Duodenal mucosa (tissue), 2 donors: ENCODE data around the gene PLXNA2.

Experiments
- H3K27ac ChIP-seq: one replicate; pipeline ENCODE4 v1.7.0; 2013; ENCODE audit warnings: low read depth, low read length
- H3K27me3 ChIP-seq, 2 donors: one replicate each; pipeline ENCODE4 v1.7.0; 2013; ENCODE audit warnings: low read length in 2 of 2, control low read depth in 1 of 2; ENCODE audit not compliant: insufficient read depth in 2 of 2, control insufficient read depth in 1 of 2
- H3K36me3 ChIP-seq, 2 donors: one replicate each; pipeline ENCODE4 v1.7.0; 2013; ENCODE audit warnings: low read length in 2 of 2, control low read depth in 1 of 2; ENCODE audit not compliant: insufficient read depth in 2 of 2, control insufficient read depth in 1 of 2
- H3K4me1 ChIP-seq, 2 donors: one replicate each; pipeline ENCODE4 v1.7.0; 2013; ENCODE audit warnings: low read length in 2 of 2, control low read depth in 1 of 2; ENCODE audit not compliant: insufficient read depth in 2 of 2, control insufficient read depth in 1 of 2
- H3K4me3 ChIP-seq, 2 donors: one replicate each; pipeline ENCODE4 v1.7.0; 2013; ENCODE audit warnings: low read length in 2 of 2, low read depth in 1 of 2
- H3K9ac ChIP-seq, 2 donors: one replicate each; pipeline ENCODE4 v1.7.0; 2013; ENCODE audit warnings: low read length in 2 of 2, low read depth in 1 of 2
- H3K9me3 ChIP-seq, 2 donors: one replicate each; pipeline ENCODE4 v1.7.0; 2013; ENCODE audit warnings: low read length in 2 of 2, control low read depth in 1 of 2; ENCODE audit not compliant: control insufficient read depth in 1 of 2

The PLXNA2 gene

GRCh38 chr1:208008534-208008933 lies 235.7 kb downstream of the PLXNA2 start:
- Histone ChIP-seq H3K4me1 (no peaks in the 10 kb centered on the region), H3K4me3 (no peak overlapping the region), H3K27me3 (no peaks in the 10 kb centered on the region), H3K27ac (no peak overlapping the region), H3K9me3 (no peaks in the 10 kb centered on the region), H3K36me3 (no peaks in the 10 kb centered on the region), H3K9ac (no peak overlapping the region)

GRCh38 chr1:208007938-208008342 lies 236.2 kb downstream of the PLXNA2 start:
- Histone ChIP-seq H3K4me3 (no peak overlapping the region), H3K27ac (no peak overlapping the region)

GRCh38 chr1:208007319-208007937 lies 236.8 kb downstream of the PLXNA2 start:
- no peaks in the 10 kb centered on the region for H3K27me3 ChIP-seq
- no peak overlapping the region for H3K4me3 ChIP-seq
- no peak overlapping the region for H3K27ac ChIP-seq
- H3K9me3 ChIP-seq: no peaks in the 10 kb centered on the region
- H3K4me1 ChIP-seq: no peaks in the 10 kb centered on the region
- H3K36me3 ChIP-seq: no peaks in the 10 kb centered on the region
- H3K9ac ChIP-seq: no peak overlapping the region

More at GRCh38 chr1:208007938-208008342, 236.2 kb downstream of the PLXNA2 start:
- Histone ChIP-seq H3K9ac (no peak overlapping the region), H3K9me3 (no peaks in the 10 kb centered on the region), H3K36me3 (no peaks in the 10 kb centered on the region), H3K4me1 (no peaks in the 10 kb centered on the region), H3K27me3 (no peaks in the 10 kb centered on the region)

DNA sequence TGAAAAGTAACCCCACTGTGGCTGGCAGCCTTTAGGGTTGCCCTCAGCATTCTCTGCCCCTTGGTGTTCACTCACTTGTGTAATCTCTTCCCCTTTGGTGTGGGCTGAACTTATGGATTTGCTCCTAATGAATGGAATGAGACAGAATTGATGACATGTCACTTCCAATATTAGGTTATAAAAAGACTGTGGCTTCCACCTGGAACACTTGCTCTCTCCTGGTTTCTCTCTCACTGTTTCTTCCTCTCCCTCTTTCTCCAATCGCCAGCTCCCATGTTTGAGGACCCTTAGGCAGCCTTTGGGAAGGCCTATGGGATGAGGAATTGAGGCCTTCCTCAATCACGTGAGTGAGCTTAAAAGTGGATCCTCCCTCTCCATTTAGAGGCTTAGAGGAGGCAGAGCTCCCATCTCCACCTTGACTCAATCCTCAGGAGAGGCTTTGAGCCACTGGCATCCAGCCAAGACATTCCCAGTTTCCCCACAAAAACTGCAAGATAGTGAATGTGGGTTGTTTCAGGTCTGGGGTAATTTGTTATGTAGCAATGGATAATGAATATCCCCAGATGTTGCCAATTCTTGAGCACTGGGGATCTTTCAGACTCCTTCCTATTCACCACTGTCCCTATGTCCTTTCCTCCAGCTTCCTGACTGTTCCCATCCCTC lies 237.8 kb downstream of the PLXNA2 start:
- Histone ChIP-seq H3K27ac (no peak overlapping the region), H3K36me3 (no peaks in the 10 kb centered on the region), H3K4me1 (no peaks in the 10 kb centered on the region), H3K4me3 (no peak overlapping the region), H3K9ac (no peak overlapping the region), H3K9me3 (no peaks in the 10 kb centered on the region), H3K27me3 (no peaks in the 10 kb centered on the region)

DNA sequence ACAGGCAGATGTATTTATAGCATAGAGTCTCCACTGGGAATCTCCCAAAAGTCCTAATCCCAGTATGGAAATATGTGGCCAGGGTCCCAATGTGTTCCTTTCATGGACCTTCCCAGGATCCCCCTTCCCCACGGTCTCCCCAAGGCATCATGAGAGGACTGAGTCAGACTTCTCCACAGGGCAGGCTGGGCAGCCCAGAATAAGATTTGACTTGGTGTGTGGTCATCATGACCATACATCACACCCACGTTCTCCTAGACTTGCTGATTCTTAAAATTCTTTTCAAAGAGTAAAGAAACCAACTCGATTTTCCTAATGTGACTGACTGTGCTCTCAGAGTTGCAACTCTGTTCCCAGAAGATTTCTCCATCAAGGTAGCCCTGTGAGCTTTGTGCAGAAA lies 239.3 kb downstream of the PLXNA2 start:
- Histone ChIP-seq H3K4me1 (no peaks in the 10 kb centered on the region), H3K27me3 (no peaks in the 10 kb centered on the region), H3K4me3 (no peak overlapping the region), H3K27ac (no peak overlapping the region), H3K36me3 (no peaks in the 10 kb centered on the region), H3K9me3 (peaks cover 0 to 5% of the 10 kb centered on the region in 2 donors), H3K9ac (no peak overlapping the region)

GRCh38 chr1:208003241-208003640 lies 240.9 kb downstream of the PLXNA2 start:
- H3K4me3 ChIP-seq: no peak overlapping the region
- H3K4me1 ChIP-seq: no peaks in the 10 kb centered on the region
- no peaks in the 10 kb centered on the region for H3K27me3 ChIP-seq
- H3K27ac ChIP-seq: no peak overlapping the region
- H3K36me3 ChIP-seq: no peaks in the 10 kb centered on the region
- H3K9me3 ChIP-seq: peaks cover 0 to 5% of the 10 kb centered on the region in 2 donors
- H3K9ac ChIP-seq: no peak overlapping the region

DNA sequence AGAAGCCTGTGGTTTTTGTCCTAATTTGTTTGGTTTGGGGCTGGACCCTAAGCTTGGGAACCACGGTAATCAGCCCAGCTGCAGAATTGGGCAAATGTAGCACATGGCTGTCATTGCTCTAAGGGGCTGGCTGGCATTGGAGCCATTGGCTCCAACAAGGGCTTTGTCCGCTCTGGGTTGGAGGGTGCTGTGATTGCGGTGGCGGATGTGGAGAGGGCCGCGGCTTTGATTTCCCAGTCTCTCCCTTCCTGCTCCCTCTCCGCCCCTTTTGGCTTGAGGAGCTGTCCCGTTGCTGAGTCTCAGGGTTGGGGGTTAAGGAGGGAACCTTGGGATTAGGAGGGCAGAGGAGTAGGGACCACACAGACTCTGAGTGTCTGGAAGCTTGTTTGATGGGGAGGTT lies 241.5 kb downstream of the PLXNA2 start:
- Histone ChIP-seq H3K4me3 (no peak overlapping the region), H3K9me3 (peaks cover 0 to 5% of the 10 kb centered on the region in 2 donors), H3K4me1 (no peaks in the 10 kb centered on the region), H3K27ac (no peak overlapping the region), H3K27me3 (no peaks in the 10 kb centered on the region), H3K9ac (no peak overlapping the region), H3K36me3 (no peaks in the 10 kb centered on the region)

GRCh38 chr1:208002078-208002477 lies 242.1 kb downstream of the PLXNA2 start:
- Histone ChIP-seq H3K4me1 (no peaks in the 10 kb centered on the region), H3K9me3 (peaks cover 0 to 5% of the 10 kb centered on the region in 2 donors), H3K4me3 (no peak overlapping the region), H3K27me3 (no peaks in the 10 kb centered on the region), H3K9ac (no peak overlapping the region), H3K36me3 (no peaks in the 10 kb centered on the region), H3K27ac (no peak overlapping the region)

DNA sequence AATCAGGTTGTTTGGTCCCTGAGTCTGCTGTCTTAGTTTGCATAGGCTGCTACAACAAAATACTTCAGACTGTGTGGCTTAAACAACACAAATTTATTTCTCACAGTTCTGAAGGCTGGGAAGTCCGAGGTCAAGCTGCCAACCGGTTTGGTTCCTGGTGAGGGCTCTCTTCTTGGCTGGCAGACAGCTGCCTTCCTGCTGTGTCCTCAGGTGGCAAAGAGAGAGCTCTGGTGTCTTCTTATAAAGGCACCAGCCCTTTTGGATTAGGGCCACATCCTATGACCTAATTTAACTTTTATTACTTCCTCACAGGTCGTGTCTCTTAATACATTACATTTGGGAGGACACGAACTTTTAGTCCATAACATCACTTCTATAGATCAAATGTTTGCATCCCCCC lies 243.7 kb downstream of the PLXNA2 start:
- Histone ChIP-seq H3K4me1 (no peaks in the 10 kb centered on the region), H3K4me3 (no peak overlapping the region), H3K27me3 (no peaks in the 10 kb centered on the region), H3K27ac (no peak overlapping the region), H3K9me3 (peaks cover 0 to 5% of the 10 kb centered on the region in 2 donors), H3K36me3 (no peaks in the 10 kb centered on the region), H3K9ac (no peak overlapping the region)

DNA sequence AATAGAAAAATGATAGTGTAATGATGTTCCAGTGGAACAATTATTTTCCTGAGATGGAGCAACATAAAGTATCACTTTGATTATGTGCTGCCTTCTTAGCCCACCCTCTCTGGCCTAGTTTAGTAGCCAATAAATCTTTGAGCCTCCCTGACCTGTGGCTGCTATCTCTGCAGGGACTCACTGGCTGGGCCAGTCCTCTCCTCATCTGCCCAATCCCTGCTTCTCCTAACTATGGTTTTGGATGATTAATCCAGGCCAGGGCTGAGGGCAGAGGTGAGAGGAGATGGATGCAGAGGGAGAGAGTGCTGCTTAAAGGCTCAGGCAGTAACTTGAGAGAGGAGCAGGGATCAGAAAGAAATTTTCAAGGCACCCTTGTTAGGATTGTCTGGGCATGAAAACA lies 244.2 kb downstream of the PLXNA2 start:
- no peaks in the 10 kb centered on the region for H3K27me3 ChIP-seq
- no peak overlapping the region for H3K4me3 ChIP-seq
- H3K4me1 ChIP-seq: no peaks in the 10 kb centered on the region
- H3K9me3 ChIP-seq: peaks cover 0 to 5% of the 10 kb centered on the region in 2 donors
- H3K36me3 ChIP-seq: no peaks in the 10 kb centered on the region
- H3K9ac ChIP-seq: no peak overlapping the region
- H3K27ac ChIP-seq: no peak overlapping the region
